Hepatocyte (in vitro differentiated cells): ENCODE results near the gene ADGRD2. TPM values are rescaled to one million over a fixed set of nuclear protein-coding genes. Genes with fewer than 3 reads are reported as not detected.

Experiments
- DNase-seq: peaks from one replicate; pipeline ENCODE4 v3.0.0-alpha.2; 2016; ENCODE audit warnings: low spot score
- H2AFZ ChIP-seq: fragments of 200-600 bp; sonication (generic); 2 replicates; pipeline ENCODE4 v1.6.0; 2016; ENCODE audit warnings: antibody characterized with exemption, mild to moderate bottlenecking
- H3K27ac ChIP-seq: fragments of 200-600 bp; sonication (generic); 2 replicates; pipeline ENCODE4 v1.5.1; 2016; ENCODE audit warnings: mild to moderate bottlenecking
- H3K27me3 ChIP-seq: fragments of 200-600 bp; sonication (generic); 2 replicates; pipeline ENCODE4 v1.6.1; 2016
- H3K36me3 ChIP-seq: fragments of 200-600 bp; sonication (generic); replicated peaks from 2 replicates; pipeline ENCODE4 v1.5.1; 2016; ENCODE audit warnings: low read depth; ENCODE audit not compliant: insufficient read depth
- H3K4me1 ChIP-seq: fragments of 200-600 bp; sonication (generic); 2 replicates; pipeline ENCODE4 v1.5.1; 2016; ENCODE audit warnings: mild to moderate bottlenecking, moderate library complexity; ENCODE audit not compliant: insufficient read depth
- H3K4me2 ChIP-seq: fragments of 200-600 bp; sonication (generic); 2 replicates; pipeline ENCODE4 v1.6.0; 2016
- H3K4me3 ChIP-seq: fragments of 200-600 bp; sonication (generic); 2 replicates; pipeline ENCODE4 v1.5.1; 2016; ENCODE audit warnings: mild to moderate bottlenecking
- H3K79me2 ChIP-seq: fragments of 200-600 bp; sonication (generic); 2 replicates; pipeline ENCODE4 v1.6.0; 2017; ENCODE audit warnings: mild to moderate bottlenecking
- H3K9me2 ChIP-seq: fragments of 200-600 bp; sonication (generic); replicated peaks from 2 replicates; pipeline ENCODE4 v1.6.0; 2017; ENCODE audit warnings: mild to moderate bottlenecking; ENCODE audit not compliant: insufficient read depth
- H3K9me3 ChIP-seq: fragments of 200-600 bp; sonication (generic); 2 replicates; pipeline ENCODE4 v1.5.1; 2016; ENCODE audit warnings: low read depth, mild to moderate bottlenecking
- H4K20me1 ChIP-seq: fragments of 200-600 bp; sonication (generic); 2 replicates; pipeline ENCODE4 v1.6.0; 2016; ENCODE audit warnings: mild to moderate bottlenecking; ENCODE audit not compliant: insufficient read depth, poor library complexity, severe bottlenecking
- CTCF ChIP-seq: fragments of 200-600 bp; sonication (generic); IDR thresholded peaks from 2 replicates; pipeline ENCODE4 v1.5.1; 2016; ENCODE audit warnings: antibody characterized with exemption, mild to moderate bottlenecking; ENCODE audit not compliant: poor library complexity
- EZH2 ChIP-seq: fragments of 200-600 bp; sonication (generic); IDR thresholded peaks from 2 replicates; pipeline ENCODE4 v1.6.1; 2016; ENCODE audit warnings: antibody characterized with exemption, mild to moderate bottlenecking, borderline replicate concordance
- EZH2phosphoT487 ChIP-seq: fragments of 200-600 bp; sonication (generic); IDR thresholded peaks from one replicate; pipeline ENCODE4 v1.6.1; 2018; ENCODE audit warnings: antibody characterized with exemption, mild to moderate bottlenecking, low read depth, moderate library complexity; ENCODE audit not compliant: unreplicated experiment, severe bottlenecking
- WGBS: methylation state at CpG from one replicate; pipeline ENCODE4 v1.1.6; 2016; ENCODE audit warnings: low lambda C conversion rate; ENCODE audit errors: missing lambda C conversion rate; 5-methylcytosine and 5-hydroxymethylcytosine counted together
- polyA plus RNA-seq: library from polyadenylated mRNA; unstranded; fragments of >200 nt; fragmentation: Nextera tagmentation; extraction: Ambion mirVana; gene quantifications from 2 replicates; pipeline ENCODE4 v1.2.1, GENCODE V29; 2016
- total RNA-seq: library from RNA; depleted of rRNA; stranded (reverse); fragments of >200 nt; gene quantifications from 2 replicates; pipeline ENCODE4 v1.2.3, GENCODE V29; 2014

ADGRD2 gene
- total and polyA plus RNA-seq, 2 experiments from 2014 or later, result not detected

DNA sequence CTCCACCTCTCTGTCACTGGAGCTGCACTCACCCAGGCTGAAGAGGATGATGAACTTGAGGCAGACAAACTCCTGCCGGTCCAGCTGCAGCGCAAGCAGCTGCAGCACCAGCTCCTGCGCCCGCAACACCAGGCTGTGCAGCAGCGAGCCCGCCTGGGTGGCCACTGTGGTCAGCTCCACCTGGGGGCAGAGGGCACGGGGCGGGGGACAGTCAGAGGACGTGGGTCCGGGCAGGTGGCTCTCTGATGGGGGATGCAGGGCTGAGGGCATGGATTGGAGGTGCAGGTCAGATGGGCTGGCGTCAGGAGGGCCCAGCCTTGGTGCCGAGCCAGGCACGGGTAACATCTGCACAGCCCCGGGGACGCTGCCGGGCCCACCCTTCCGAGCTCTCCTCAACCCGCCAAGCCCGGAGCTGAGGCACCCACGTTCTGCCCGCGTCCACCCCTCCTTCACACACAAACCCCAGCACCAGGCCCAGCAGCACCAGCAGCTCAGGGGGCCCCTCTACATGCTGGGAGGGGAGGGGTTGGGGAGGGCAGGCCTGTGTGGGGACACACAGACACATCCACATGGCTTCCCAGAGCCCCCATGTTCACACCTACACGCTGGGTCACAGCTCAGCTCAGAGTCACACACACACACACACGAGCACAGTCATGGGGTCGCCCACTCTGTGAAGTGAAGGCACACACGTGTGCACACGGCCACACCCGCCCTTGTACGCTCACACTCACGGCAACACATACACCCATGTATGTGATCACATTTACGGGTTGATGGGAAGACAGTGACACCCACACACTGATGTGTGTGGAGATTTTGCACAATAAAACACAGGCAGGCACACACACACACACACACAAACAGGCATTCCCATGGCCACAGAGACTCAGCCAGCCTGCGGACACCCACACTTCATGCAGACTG, 41.1 kb downstream of the ADGRD2 start:
- no peaks in the 10 kb centered on the region for H3K9me2 ChIP-seq
- no peak for DNase-seq
- H3K9me3 ChIP-seq, result no peaks in the 10 kb centered on the region
- H2AFZ ChIP-seq, result no peak overlapping the region
- TF ChIP-seq EZH2phosphoT487, result no peak
- no peak for TF ChIP-seq EZH2
- 92% methylated on average over 29 of the region's 32 CpGs for WGBS
- no peaks in the 10 kb centered on the region for H3K4me1 ChIP-seq
- H3K36me3 ChIP-seq, result no peaks in the 10 kb centered on the region
- H3K79me2 ChIP-seq, result no peaks in the 10 kb centered on the region
- H4K20me1 ChIP-seq, result no peaks in the 10 kb centered on the region
- peaks cover 19% of the 10 kb centered on the region for H3K27me3 ChIP-seq
- H3K4me3 ChIP-seq, result no peak overlapping the region
- no peak overlapping the region for H3K27ac ChIP-seq
- H3K4me2 ChIP-seq, result no peak overlapping the region

- 82% methylated on average over 17 of the region's 19 CpGs for WGBS
- TF ChIP-seq EZH2, result no peak
- no peak for TF ChIP-seq CTCF
- TF ChIP-seq EZH2phosphoT487, result no peak
- Histone ChIP-seq H2AFZ (no peak overlapping the region), H3K4me2 (no peak overlapping the region), H4K20me1 (no peaks in the 10 kb centered on the region), H3K27me3 (peaks cover 7% of the 10 kb centered on the region), H3K79me2 (no peaks in the 10 kb centered on the region), H3K36me3 (no peaks in the 10 kb centered on the region), H3K4me1 (no peaks in the 10 kb centered on the region), H3K9me3 (no peaks in the 10 kb centered on the region), H3K9me2 (no peaks in the 10 kb centered on the region), H3K27ac (no peak overlapping the region), H3K4me3 (no peak overlapping the region)
- no peak for DNase-seq
Observed at GRCh38 chr9:124492818-124493217, 42.6 kb downstream of the ADGRD2 start.

GRCh38 chr9:124493218-124493617, 43.0 kb downstream of the ADGRD2 start:
- Histone ChIP-seq H3K27me3 (peaks cover 7% of the 10 kb centered on the region), H3K4me3 (no peak overlapping the region), H3K9me3 (no peaks in the 10 kb centered on the region), H3K4me2 (no peak overlapping the region), H2AFZ (no peak overlapping the region), H3K4me1 (no peaks in the 10 kb centered on the region), H3K36me3 (no peaks in the 10 kb centered on the region), H3K79me2 (no peaks in the 10 kb centered on the region), H4K20me1 (no peaks in the 10 kb centered on the region), H3K9me2 (no peaks in the 10 kb centered on the region), H3K27ac (no peak overlapping the region)
- TF ChIP-seq CTCF (no peak), EZH2 (no peak), EZH2phosphoT487 (no peak)
- no peak for DNase-seq
- 94% methylated on average over 4 of the region's 4 CpGs for WGBS

DNA sequence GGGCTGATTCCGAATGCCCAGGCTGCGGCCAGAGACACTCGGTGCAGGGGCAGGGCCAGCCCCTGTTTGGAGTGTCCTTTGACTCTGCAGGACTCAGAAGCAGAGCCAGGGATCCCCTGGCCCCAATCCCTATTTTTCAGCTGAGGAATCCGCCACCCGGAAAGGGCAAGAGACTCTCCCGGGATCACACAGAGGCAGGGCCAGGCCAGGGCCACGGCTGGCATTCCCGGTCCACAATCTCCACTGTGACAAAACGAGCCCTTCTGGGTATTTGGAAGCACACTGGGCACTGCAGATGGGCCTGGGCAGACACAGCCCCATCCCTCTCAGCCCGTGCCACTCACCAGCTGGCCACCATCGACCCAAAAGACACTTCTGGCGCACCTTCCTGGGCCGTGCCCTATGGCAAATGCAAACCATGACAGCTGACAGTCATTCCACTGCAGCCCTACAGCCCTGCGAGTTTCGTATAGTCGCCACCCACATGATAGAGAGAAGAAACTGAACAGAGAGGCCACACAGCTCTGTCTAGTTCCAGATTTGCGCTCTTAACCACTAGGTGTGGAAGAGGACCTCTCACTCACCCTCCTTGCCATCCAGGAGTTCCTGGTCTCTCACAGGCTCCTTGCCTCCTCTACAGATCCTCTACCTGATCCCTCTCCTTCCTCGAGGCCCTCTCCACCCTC, 43.7 kb downstream of the ADGRD2 start:
- 87% methylated on average over 18 of the region's 18 CpGs for WGBS
- no peaks in the 10 kb centered on the region for H3K79me2 ChIP-seq
- H3K4me1 ChIP-seq, result no peaks in the 10 kb centered on the region
- TF ChIP-seq EZH2phosphoT487 (no peak), EZH2 (no peak), CTCF (no peak)
- H3K27ac ChIP-seq, result no peak overlapping the region
- H2AFZ ChIP-seq, result no peak overlapping the region
- no peaks in the 10 kb centered on the region for H3K9me2 ChIP-seq
- H3K9me3 ChIP-seq, result no peaks in the 10 kb centered on the region
- H3K36me3 ChIP-seq, result no peaks in the 10 kb centered on the region
- H3K4me2 ChIP-seq, result no peak overlapping the region
- H3K4me3 ChIP-seq, result no peak overlapping the region
- no peaks in the 10 kb centered on the region for H4K20me1 ChIP-seq
- H3K27me3 ChIP-seq, result peaks cover 4% of the 10 kb centered on the region
- no peak for DNase-seq
